HepG2 (cell line): Measurements from ENCODE around the gene MRPS11. TPM values are rescaled to one million over a fixed set of nuclear protein-coding genes. Genes with fewer than 3 reads are reported as not detected.

Source experiments
- AGO1 ChIP-seq: fragments of 200-400 bp; formaldehyde crosslinking; IDR thresholded peaks from 2 replicates; pipeline ENCODE4 v1.6.1; 2017; ENCODE audit warnings: mild to moderate bottlenecking, low read depth, low read length, moderate library complexity; ENCODE audit not compliant: poor library complexity, severe bottlenecking
- FOXK1 ChIP-seq: sonication (generic); formaldehyde crosslinking; IDR thresholded peaks from 2 replicates; pipeline ENCODE4 v1.4.0; 2020; ENCODE audit warnings: low read depth, missing genetic modification reagents, borderline replicate concordance
- GTF2F1 ChIP-seq: fragments of 150-350 bp; IDR thresholded peaks from 2 replicates; pipeline ENCODE4 v1.6.1; 2014; ENCODE audit warnings: low read length
- HDAC1 ChIP-seq: sonication (generic); formaldehyde crosslinking; IDR thresholded peaks from 2 replicates; pipeline ENCODE4 v1.5.1; 2020; ENCODE audit warnings: mild to moderate bottlenecking, missing genetic modification reagents
- NFIC ChIP-seq: IDR thresholded peaks from 2 replicates; pipeline ENCODE4 v1.6.1; 2012; ENCODE audit warnings: mild to moderate bottlenecking, low read length, inconsistent platforms
- PRPF4 ChIP-seq: fragments of 200-400 bp; formaldehyde crosslinking; IDR thresholded peaks from 2 replicates; pipeline ENCODE4 v1.6.1; 2016; ENCODE audit warnings: low read length, low read depth; ENCODE audit not compliant: poor library complexity, severe bottlenecking
- RFXAP ChIP-seq: sonication (generic); formaldehyde crosslinking; IDR thresholded peaks from 2 replicates; pipeline ENCODE4 v1.4.0; 2020; ENCODE audit warnings: missing genetic modification reagents, borderline replicate concordance
- SIX4 ChIP-seq: sonication (generic); formaldehyde crosslinking; IDR thresholded peaks from 2 replicates; pipeline ENCODE4 v1.4.0; 2020; ENCODE audit warnings: missing genetic modification reagents
- SMARCE1 ChIP-seq: fragments of 450-650 bp; IDR thresholded peaks from 2 replicates; pipeline ENCODE4 v1.6.1; 2017; ENCODE audit warnings: borderline replicate concordance
- TP53 ChIP-seq: sonication (generic); formaldehyde crosslinking; conservative IDR thresholded peaks from 2 replicates; pipeline ENCODE4 v1.4.0; 2020; ENCODE audit warnings: missing genetic modification reagents
- ZMYM2 ChIP-seq: sonication (generic); formaldehyde crosslinking; IDR thresholded peaks from 2 replicates; pipeline ENCODE4 v1.8.0; 2022; ENCODE audit warnings: mild to moderate bottlenecking, missing genetic modification reagents
- ZNF143 ChIP-seq: sonication (generic); formaldehyde crosslinking; IDR thresholded peaks from 2 replicates; pipeline ENCODE4 v1.4.0; 2020; ENCODE audit warnings: missing genetic modification reagents
- ZNF230 ChIP-seq: sonication (generic); formaldehyde crosslinking; IDR thresholded peaks from 2 replicates; pipeline ENCODE4 v1.4.0; 2020; ENCODE audit warnings: mild to moderate bottlenecking, missing genetic modification reagents
- ZNF337 ChIP-seq: sonication (generic); formaldehyde crosslinking; IDR thresholded peaks from 2 replicates; pipeline ENCODE4 v1.5.1; 2020; ENCODE audit warnings: missing genetic modification reagents, low read depth, mild to moderate bottlenecking, borderline replicate concordance
- ZNF367 ChIP-seq: sonication (generic); formaldehyde crosslinking; IDR thresholded peaks from 2 replicates; pipeline ENCODE4 v1.4.0; 2020; ENCODE audit warnings: missing genetic modification reagents, borderline replicate concordance
- ZSCAN31 ChIP-seq: sonication (generic); formaldehyde crosslinking; IDR thresholded peaks from 2 replicates; pipeline ENCODE4 v1.5.0; 2020; ENCODE audit warnings: low read depth, mild to moderate bottlenecking, missing genetic modification reagents
- polyA plus RNA-seq, 8 experiments: library from polyadenylated mRNA; depleted of rRNA in 3 of 8; stranded (reverse) in 7 of 8; unstranded in 1 of 8; fragments of >200 nt; fragmentation: Illumina TruSeq in 4 of 8; extraction: Trizol in 4 of 8; gene quantifications; 2 replicates each; pipeline versions ENCODE4 v1.2.1 to v1.2.3, GENCODE V29; 2011 to 2016; ENCODE audit warnings: low read depth in 4 of 8, missing spikeins in 1 of 8, mixed read lengths in 1 of 8; ENCODE audit not compliant: insufficient read depth in 1 of 8
- total RNA-seq, 5 experiments: library from RNA; depleted of rRNA; stranded (reverse); fragments of >200 nt; fragmentation: Illumina TruSeq; extraction: Trizol; gene quantifications; 2 replicates each; pipeline ENCODE4 v1.2.3, GENCODE V29; 2016; ENCODE audit warnings: low read depth in 1 of 5
- TF ChIP-seq, protein P1 (sequence below): sonication (generic); formaldehyde crosslinking; IDR thresholded peaks from 2 replicates; pipeline ENCODE4 v1.8.1; 2023; ENCODE audit warnings: missing genetic modification reagents, mild to moderate bottlenecking, borderline replicate concordance
- TF ChIP-seq, protein P2 (sequence below): sonication (generic); formaldehyde crosslinking; IDR thresholded peaks from 2 replicates; pipeline ENCODE4 v1.5.1; 2020; ENCODE audit warnings: mild to moderate bottlenecking, missing genetic modification reagents, borderline replicate concordance
- TF ChIP-seq, protein P3 (sequence below): IDR thresholded peaks from 2 replicates; pipeline ENCODE4 v1.6.1; 2016
- TF ChIP-seq, protein P4 (sequence below): sonication (generic); formaldehyde crosslinking; conservative IDR thresholded peaks from 2 replicates; pipeline ENCODE4 v1.4.0; 2020; ENCODE audit warnings: missing genetic modification reagents

Gene MRPS11
- total and polyA plus RNA-seq, 2 of the 13 experiments (the other 11 are each of a cell fraction or from before 2014, with no cell fraction given), result 50.1 to 72.7 TPM

DNA sequence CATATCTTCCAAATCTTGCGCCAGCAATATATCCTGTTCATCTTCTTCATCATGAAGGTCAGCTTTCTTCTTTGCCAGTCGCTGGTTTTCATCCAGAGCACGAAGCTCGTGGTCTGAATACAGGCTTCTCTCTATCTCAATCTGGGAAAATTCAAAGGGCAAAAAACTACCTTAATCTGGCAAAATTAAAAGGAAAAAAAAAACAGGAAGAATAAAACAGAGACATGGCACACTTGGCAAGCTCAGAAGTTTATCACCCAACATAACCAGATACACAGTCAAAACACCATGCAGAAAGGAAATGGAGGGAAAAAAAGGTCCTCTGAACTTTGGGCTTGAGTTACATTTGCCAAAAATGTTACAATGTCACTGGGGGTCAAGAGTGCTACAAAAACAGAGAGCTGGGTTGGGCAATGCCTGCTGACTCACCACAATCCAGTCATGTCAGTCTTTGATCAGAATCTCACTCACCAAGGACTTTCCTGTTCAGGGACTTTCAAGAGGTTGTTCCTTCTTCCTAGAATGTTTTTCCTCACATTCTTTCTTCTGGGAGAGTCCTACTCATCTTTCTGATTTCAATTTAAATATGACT, 1.8 kb upstream of the MRPS11 start (continued):
- no peak for TF ChIP-seq ZNF230 (CRISPR knock-in tag)
- peak; percentile 80 for TF ChIP-seq NFIC
- TF ChIP-seq TP53 (CRISPR knock-in tag), result 0 out of 2 replicates have a peak, but pooled peaks have one; percentile 27
- peak; percentile 75; the same call in 1 of the 2 replicates for TF ChIP-seq FOXK1 (CRISPR knock-in tag)
- TF ChIP-seq, protein P1, sequence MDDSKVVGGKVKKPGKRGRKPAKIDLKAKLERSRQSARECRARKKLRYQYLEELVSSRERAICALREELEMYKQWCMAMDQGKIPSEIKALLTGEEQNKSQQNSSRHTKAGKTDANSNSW, result no peak
- 0 out of 2 replicates have a peak, but pooled peaks have one; percentile 21 for TF ChIP-seq SIX4 (CRISPR knock-in tag)
- no peak for TF ChIP-seq ZNF367 (CRISPR knock-in tag)
- no peak for TF ChIP-seq PRPF4
- no peak for TF ChIP-seq ZNF337 (CRISPR knock-in tag)
- no peak for TF ChIP-seq GTF2F1
- TF ChIP-seq AGO1, result no peak
- peak; percentile 74; the same call in 1 of the 2 replicates for TF ChIP-seq HDAC1
- TF ChIP-seq SMARCE1, result no peak
- TF ChIP-seq, protein P2, sequence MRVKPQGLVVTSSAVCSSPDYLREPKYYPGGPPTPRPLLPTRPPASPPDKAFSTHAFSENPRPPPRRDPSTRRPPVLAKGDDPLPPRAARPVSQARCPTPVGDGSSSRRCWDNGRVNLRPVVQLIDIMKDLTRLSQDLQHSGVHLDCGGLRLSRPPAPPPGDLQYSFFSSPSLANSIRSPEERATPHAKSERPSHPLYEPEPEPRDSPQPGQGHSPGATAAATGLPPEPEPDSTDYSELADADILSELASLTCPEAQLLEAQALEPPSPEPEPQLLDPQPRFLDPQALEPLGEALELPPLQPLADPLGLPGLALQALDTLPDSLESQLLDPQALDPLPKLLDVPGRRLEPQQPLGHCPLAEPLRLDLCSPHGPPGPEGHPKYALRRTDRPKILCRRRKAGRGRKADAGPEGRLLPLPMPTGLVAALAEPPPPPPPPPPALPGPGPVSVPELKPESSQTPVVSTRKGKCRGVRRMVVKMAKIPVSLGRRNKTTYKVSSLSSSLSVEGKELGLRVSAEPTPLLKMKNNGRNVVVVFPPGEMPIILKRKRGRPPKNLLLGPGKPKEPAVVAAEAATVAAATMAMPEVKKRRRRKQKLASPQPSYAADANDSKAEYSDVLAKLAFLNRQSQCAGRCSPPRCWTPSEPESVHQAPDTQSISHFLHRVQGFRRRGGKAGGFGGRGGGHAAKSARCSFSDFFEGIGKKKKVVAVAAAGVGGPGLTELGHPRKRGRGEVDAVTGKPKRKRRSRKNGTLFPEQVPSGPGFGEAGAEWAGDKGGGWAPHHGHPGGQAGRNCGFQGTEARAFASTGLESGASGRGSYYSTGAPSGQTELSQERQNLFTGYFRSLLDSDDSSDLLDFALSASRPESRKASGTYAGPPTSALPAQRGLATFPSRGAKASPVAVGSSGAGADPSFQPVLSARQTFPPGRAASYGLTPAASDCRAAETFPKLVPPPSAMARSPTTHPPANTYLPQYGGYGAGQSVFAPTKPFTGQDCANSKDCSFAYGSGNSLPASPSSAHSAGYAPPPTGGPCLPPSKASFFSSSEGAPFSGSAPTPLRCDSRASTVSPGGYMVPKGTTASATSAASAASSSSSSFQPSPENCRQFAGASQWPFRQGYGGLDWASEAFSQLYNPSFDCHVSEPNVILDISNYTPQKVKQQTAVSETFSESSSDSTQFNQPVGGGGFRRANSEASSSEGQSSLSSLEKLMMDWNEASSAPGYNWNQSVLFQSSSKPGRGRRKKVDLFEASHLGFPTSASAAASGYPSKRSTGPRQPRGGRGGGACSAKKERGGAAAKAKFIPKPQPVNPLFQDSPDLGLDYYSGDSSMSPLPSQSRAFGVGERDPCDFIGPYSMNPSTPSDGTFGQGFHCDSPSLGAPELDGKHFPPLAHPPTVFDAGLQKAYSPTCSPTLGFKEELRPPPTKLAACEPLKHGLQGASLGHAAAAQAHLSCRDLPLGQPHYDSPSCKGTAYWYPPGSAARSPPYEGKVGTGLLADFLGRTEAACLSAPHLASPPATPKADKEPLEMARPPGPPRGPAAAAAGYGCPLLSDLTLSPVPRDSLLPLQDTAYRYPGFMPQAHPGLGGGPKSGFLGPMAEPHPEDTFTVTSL (CRISPR knock-in tag), result peak; percentile 81; the same call in 1 of the 2 replicates
- TF ChIP-seq RFXAP (CRISPR knock-in tag), result 0 out of 2 replicates have a peak, but pooled peaks have one; percentile 27
- TF ChIP-seq ZNF143 (CRISPR knock-in tag), result peak; percentile 61; the same call in 1 of the 2 replicates
- TF ChIP-seq ZSCAN31 (CRISPR knock-in tag), result no peak
- TF ChIP-seq, protein P3, sequence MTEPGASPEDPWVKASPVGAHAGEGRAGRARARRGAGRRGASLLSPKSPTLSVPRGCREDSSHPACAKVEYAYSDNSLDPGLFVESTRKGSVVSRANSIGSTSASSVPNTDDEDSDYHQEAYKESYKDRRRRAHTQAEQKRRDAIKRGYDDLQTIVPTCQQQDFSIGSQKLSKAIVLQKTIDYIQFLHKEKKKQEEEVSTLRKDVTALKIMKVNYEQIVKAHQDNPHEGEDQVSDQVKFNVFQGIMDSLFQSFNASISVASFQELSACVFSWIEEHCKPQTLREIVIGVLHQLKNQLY, result peak; percentile 53; the same call in 1 of the 2 replicates
- TF ChIP-seq, protein P4, sequence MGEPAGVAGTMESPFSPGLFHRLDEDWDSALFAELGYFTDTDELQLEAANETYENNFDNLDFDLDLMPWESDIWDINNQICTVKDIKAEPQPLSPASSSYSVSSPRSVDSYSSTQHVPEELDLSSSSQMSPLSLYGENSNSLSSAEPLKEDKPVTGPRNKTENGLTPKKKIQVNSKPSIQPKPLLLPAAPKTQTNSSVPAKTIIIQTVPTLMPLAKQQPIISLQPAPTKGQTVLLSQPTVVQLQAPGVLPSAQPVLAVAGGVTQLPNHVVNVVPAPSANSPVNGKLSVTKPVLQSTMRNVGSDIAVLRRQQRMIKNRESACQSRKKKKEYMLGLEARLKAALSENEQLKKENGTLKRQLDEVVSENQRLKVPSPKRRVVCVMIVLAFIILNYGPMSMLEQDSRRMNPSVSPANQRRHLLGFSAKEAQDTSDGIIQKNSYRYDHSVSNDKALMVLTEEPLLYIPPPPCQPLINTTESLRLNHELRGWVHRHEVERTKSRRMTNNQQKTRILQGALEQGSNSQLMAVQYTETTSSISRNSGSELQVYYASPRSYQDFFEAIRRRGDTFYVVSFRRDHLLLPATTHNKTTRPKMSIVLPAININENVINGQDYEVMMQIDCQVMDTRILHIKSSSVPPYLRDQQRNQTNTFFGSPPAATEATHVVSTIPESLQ (CRISPR knock-in tag), result no peak
- TF ChIP-seq ZMYM2 (CRISPR knock-in tag), result peak; percentile 76
